Activated naive CD4-positive, alpha-beta T cell (primary cell): Measurements from ENCODE around the gene CCR2.
A peak's percentile ranks its signal among the peaks of the same experiment; 100 is the strongest.

Experiments
- DNase-seq, 4 experiments: peaks; one replicate each; lab custom pipeline; 2025; lab: John Stamatoyannopoulos, UW

Gene CCR2

GRCh38 chr3:46354984-46355383 lies 1.1 kb downstream of the CCR2 start:
- no peak for DNase-seq

- DNase-seq, result no peak
These were observed 2.4 kb downstream of the CCR2 start for GRCh38 chr3:46356276-46356675.

GRCh38 chr3:46356909-46357308 lies 3.0 kb downstream of the CCR2 start:
- no peak for DNase-seq

- DNase-seq, result no peak
These were observed 4.6 kb downstream of the CCR2 start for GRCh38 chr3:46358466-46358865.

- no peak for DNase-seq
These were observed 6.0 kb downstream of the CCR2 start for GRCh38 chr3:46359733-46360493.

GRCh38 chr3:46360907-46361306 lies 7.0 kb downstream of the CCR2 start:
- DNase-seq, result no peak

DNA sequence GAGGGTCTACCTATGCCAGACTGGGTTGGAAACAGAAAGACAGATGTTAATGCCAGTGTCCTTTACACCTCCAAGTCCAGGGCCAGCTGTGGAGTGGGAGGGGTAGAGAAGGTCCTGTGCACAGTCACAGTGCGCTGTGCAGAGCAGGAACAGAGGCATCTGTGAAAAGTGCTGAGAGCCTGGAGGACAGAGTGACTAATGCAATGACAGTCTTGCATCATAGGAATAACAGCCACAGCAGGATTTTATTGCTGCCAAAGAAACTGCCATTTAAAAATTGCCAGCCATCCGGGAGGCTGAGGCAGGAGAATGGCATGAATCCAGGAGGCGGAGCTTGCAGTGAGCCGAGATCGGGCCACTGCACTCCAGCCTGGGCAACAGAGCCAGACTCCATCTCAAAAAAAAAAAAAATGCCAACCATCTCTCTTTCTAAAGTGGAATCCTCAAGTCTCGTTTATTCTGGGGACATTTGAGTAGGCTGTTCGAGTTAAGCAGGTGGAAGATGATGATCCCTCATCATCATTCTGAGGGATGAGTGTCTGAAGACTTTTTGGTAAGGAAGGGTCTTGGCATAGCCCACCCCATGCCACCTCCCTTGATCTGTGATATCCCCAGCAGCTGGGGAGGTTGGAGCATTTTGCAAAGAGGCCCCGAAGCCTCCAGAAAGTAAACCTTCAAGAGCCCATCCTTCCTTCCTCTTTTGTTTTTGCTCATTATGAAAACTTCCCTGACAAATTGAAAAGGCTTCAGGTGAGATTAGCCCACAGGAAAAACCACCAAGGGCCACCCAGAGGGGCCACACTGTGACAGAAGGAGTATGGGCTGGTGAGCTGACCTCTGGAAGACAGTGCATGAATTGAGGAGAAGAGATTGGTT lies 7.7 kb downstream of the CCR2 start:
- no peak for DNase-seq

DNA sequence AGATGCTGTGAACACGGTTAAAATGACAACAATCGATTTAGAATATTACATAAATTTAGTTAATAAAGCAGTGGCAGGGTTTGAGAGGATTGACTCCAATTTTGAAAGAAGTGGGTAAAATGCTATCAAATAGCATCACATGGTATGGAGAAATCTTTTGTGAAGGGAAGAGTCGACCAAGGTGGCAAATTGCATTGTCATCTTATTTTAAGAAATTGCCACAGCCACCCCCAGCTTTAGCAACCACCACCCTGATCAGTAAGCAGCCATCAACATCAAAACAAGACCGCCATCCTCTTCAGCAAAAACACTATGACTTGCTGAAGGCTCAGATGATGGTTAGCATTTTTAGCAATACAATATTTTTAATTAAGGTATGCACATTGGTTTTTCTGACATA lies 11.1 kb downstream of the CCR2 start:
- DNase-seq, result no peak

DNA sequence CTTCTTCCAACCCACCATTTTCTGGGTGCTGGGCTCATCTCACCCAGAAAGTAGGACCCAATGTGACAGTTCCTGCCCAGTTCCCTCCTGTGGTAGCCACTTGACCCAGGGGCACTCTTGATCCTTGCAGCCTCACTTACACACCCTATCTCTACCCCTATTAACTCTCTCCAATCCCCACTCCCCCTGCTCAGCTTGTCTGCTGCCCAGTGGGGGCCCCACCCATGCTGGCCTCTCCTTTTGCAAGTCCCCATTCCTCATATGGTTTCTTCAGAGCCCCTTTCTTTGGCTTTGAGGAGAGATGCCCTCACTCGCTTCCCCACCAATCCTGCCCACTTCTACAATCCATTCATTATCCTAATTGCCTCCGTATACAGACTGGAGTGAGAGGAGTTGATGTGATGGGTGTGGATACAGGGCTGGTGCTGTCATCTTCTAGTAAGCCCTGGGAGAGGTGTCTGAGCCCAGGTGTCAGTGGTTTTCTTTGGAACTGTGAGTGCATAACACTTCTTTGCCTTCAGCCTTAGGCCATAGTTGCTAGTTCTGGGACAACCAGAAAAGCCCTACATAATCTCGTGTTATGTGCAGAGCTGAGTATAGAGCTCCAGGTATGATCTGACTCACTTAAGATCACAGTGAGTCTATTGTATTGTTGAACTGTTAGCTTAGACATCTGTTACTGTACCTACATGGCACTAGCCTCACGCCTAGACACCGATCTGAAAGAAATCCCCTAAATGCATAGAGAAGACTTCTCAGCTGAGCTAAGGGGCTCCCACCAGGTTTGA lies 12.0 kb downstream of the CCR2 start:
- no peak for DNase-seq

GRCh38 chr3:46367811-46368210 lies 13.9 kb downstream of the CCR2 start:
- DNase-seq, result no peak

DNA sequence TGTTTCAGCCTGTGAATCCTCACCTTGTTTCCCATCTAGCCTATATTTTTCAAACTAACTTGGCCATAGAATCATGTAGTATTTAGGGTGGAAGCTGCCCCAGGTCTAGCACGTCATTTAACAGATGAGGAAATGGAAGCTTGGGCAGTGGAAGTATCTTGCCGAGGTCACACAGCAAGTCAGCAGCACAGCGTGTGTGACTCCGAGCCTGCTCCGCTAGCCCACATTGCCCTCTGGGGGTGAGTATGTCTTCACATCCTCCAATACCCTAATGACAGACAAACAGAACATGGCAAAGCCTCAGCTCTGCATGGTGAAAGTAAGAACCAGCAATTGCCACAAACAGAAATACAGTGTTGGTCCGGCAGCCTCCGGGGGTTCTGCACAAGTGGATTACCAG lies 14.7 kb downstream of the CCR2 start:
- DNase-seq, result no peak

DNA sequence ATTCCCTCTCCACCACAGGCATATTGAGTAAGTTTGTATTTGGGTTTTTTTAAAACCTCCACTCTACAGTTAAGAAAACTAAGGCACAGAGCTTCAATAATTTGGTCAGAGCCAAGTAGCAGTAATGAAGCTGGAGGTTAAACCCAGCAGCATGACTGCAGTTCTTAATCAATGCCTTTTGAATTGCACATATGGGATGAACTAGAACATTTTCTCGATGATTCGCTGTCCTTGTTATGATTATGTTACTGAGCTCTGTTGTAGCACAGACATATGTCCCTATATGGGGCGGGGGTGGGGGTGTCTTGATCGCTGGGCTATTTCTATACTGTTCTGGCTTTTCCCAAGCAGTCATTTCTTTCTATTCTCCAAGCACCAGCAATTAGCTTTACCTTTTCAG lies 15.2 kb downstream of the CCR2 start:
- no peak for DNase-seq

DNA sequence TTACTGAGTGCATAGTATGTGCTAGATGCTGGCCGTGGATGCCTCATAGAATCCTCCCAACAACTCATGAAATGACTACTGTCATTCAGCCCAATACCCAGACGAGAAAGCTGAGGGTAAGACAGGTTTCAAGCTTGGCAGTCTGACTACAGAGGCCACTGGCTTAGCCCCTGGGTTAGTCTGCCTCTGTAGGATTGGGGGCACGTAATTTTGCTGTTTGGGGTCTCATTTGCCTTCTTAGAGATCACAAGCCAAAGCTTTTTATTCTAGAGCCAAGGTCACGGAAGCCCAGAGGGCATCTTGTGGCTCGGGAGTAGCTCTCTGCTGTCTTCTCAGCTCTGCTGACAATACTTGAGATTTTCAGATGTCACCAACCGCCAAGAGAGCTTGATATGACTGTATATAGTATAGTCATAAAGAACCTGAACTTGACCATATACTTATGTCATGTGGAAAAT lies 15.8 kb downstream of the CCR2 start:
- DNase-seq, result no peak

DNA sequence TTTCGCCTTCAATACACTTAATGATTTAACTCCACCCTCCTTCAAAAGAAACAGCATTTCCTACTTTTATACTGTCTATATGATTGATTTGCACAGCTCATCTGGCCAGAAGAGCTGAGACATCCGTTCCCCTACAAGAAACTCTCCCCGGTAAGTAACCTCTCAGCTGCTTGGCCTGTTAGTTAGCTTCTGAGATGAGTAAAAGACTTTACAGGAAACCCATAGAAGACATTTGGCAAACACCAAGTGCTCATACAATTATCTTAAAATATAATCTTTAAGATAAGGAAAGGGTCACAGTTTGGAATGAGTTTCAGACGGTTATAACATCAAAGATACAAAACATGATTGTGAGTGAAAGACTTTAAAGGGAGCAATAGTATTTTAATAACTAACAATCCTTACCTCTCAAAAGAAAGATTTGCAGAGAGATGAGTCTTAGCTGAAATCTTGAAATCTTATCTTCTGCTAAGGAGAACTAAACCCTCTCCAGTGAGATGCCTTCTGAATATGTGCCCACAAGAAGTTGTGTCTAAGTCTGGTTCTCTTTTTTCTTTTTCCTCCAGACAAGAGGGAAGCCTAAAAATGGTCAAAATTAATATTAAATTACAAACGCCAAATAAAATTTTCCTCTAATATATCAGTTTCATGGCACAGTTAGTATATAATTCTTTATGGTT lies 17.1 kb downstream of the CCR2 start, which contains the start of gene CCR5:
CCR5 (plus strand) TSS at position 108 of the 680 bp plus-strand sequence. CDS start 1,957 bp downstream, outside the sequence.
- DNase-seq, result no peak

GRCh38 chr3:46371519-46372340 lies 17.8 kb downstream of the CCR2 start:
- DNase-seq, result no peak

- DNase-seq, result no peak
These were observed 18.8 kb downstream of the CCR2 start for GRCh38 chr3:46372492-46373359.

DNA sequence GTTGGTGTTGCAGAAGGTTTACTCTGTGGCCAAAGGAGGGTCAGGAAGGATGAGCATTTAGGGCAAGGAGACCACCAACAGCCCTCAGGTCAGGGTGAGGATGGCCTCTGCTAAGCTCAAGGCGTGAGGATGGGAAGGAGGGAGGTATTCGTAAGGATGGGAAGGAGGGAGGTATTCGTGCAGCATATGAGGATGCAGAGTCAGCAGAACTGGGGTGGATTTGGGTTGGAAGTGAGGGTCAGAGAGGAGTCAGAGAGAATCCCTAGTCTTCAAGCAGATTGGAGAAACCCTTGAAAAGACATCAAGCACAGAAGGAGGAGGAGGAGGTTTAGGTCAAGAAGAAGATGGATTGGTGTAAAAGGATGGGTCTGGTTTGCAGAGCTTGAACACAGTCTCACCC lies 20.8 kb downstream of the CCR2 start:
- no peak for DNase-seq

- DNase-seq, result no peak
These were observed 21.3 kb downstream of the CCR2 start for GRCh38 chr3:46375218-46375617.

DNA sequence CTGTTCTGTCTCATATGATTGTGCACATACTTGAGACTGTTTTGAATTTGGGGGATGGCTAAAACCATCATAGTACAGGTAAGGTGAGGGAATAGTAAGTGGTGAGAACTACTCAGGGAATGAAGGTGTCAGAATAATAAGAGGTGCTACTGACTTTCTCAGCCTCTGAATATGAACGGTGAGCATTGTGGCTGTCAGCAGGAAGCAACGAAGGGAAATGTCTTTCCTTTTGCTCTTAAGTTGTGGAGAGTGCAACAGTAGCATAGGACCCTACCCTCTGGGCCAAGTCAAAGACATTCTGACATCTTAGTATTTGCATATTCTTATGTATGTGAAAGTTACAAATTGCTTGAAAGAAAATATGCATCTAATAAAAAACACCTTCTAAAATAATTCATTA lies 21.9 kb downstream of the CCR2 start:
- no peak for DNase-seq

DNA sequence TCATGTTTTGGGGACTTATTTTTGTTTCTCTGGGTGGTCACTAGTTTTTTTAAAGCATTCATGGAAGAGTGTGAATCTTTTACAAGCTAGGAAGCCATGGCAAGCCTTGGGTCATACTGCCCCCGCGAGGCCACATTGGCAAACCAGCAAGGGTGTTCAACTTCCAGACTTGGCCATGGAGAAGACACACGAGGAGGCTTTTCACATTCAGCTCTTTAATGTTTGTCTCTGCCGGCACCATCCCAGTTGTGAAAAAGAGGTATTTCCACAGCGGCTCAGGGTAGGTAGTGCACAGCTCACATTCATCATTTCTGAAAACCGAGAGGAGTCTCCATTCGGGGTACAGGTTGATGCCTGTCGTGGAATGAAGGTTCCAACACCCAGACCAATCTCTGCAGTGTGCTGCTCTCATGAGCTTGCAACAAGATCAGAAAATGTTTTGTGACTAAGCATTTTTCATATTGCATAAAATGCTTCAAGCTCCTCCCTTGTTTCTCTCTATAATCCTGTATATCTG lies 24.6 kb downstream of the CCR2 start:
- peak in 3 of 4 experiments; percentile 25 to 57 (median 26) for DNase-seq
